DMS 273 treated with DMSO at 0.1 percent for 48 hours (cell line): ENCODE data around the gene ZNF169.
"Not testable (repeated sequence)": the region's sequence is repeated elsewhere in the genome, so short reads cannot be mapped to it uniquely, and the experiment has no call there.

Experiments
- DNase-seq: peaks from one replicate; lab custom pipeline; 2025; lab: John Stamatoyannopoulos, UW

ZNF169 gene

GRCh38 chr9:94348754-94349153 lies 89.7 kb downstream of the ZNF169 start:
- not testable (repeated sequence) for DNase-seq
